DMS153 treated with DMSO at 0.1 percent for 48 hours (cell line): ENCODE data around the gene SREBF2.
"Not testable (repeated sequence)": the region's sequence is repeated elsewhere in the genome, so short reads cannot be mapped to it uniquely, and the experiment has no call there.

Experiments
- DNase-seq: peaks from one replicate; lab custom pipeline; 2025; ENCODE audit not compliant: unreplicated experiment; lab: John Stamatoyannopoulos, UW

The SREBF2 gene

GRCh38 chr22:41841085-41841712 lies 8.3 kb downstream of the SREBF2 start:
- no peak for DNase-seq

DNA sequence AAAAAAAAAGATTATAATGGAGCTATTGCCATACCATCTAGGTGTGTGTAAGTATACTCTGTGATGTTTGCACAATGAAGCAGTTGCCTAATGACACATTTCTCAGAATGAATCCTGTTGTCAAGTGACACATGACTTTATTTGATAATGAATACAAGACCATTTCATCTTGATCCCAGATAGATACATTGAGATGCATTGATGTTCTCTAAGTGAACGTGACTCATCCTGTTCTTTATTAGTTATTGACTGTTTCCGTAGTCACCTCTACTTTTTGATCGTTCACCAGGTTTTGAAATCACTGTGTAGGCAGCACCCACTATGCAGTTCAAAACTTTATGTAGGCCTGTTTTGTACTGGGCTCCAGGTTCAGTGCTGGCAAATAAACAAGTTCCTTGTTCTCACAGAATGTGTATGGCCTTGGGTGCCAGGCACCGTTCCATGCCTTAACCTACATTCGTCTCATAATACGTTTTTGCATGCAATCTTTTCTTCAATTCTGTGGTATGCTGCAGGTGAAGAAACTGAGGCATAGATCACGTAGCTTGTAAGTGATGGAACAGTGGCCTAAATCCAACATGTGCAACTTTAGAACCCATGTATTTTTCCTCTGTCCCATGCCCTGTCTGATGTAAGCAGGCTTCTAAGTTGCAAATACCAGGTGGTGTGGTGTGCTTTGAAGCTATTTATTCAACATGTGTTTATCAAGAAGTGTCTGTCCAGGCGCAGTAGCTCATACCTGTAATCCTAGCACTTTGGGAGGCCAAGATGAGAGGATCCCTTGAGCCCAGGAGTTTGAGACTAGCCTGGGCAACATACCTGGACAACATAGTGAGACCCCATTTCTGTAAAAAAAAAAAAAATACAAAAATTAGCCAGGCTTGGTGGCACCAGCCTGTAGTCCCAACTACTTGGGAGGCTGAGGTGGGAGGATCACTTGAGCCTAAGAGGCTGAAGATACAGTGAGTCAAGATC lies 10.4 kb downstream of the SREBF2 start:
- DNase-seq: no peak

- DNase-seq: no peak
These were observed 11.1 kb downstream of the SREBF2 start for GRCh38 chr22:41844036-41844435.

- DNase-seq: no peak
These were observed 11.6 kb downstream of the SREBF2 start for GRCh38 chr22:41844513-41844912.

GRCh38 chr22:41845380-41846267 lies 12.7 kb downstream of the SREBF2 start:
- no peak for DNase-seq

GRCh38 chr22:41846268-41846987 lies 13.5 kb downstream of the SREBF2 start:
- no peak for DNase-seq

DNA sequence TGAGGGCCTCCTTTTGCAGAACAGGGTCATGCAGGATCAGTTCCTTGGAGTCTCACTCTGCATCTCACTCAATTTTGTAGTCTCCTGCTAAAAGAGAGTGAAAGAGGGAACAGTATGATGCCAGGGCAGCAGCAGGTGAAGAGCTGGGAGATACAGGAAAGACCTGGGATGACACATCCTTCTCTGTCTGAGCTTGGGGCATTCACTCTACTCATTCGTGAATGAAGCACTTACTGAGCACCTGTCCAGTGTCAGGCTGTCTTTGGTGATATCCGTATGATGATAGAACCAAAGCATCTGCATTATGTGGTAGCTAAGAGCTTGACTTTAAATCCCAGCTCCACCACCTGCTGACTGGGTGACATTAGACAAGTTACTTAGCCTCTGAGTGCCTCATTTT lies 14.4 kb downstream of the SREBF2 start:
- DNase-seq: no peak

- no peak for DNase-seq
These were observed 15.6 kb downstream of the SREBF2 start for GRCh38 chr22:41848468-41848867.

DNA sequence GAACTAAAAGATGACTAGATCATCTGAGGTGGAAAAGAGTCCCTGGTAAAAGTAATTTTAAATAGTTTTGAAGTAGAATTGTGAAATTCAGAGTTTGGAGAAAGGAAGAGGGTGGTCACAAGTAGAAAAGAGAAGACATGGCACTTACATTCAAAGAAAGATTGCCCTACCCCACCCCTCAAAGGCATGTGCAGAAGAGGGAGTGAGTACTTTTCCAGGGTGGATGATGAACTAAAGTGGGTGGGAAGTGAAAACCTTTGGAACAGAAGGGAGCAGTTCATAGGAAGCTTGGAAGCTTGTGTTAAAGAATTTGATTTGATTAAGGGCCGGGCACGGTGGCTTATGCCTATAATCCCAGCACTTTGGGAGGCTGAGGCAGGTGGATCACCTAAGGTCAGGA lies 23.6 kb downstream of the SREBF2 start:
- DNase-seq: no peak

- DNase-seq: no peak
These were observed 24.4 kb downstream of the SREBF2 start for GRCh38 chr22:41857155-41857859.

DNA sequence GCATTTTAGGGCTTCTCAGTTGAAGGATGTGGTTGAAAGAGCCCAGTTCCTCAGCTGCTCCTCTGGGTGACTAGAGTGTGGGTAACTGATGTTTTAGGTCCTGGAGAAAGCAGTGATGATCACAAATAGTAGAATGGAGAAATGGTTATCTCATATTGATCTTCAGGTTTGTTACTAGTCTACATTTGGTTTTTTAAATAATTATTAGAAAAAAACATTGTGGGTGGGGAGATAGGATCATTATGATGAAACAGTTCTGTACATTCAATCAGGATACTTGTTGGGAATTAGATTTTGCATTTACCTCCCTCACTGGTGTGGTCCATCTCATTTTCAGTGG lies 24.9 kb downstream of the SREBF2 start:
- no peak for DNase-seq

DNA sequence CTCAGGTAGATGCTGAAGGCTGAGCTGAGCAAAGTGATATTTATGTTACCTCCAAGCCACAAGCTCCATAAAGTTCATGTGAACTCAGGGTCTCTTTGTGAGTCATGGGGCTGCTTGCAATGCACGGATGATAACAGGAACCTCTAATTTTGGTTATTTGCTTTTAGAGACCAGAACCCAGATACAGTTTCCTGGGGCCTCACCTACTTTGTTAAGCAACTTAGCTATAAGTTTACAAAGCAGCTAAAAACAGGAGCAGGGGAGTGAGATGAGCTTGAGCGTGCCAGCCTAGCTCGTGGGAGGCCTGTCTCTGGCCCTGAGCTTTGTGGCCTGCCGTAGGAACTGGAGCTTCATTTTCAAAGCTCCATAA lies 29.2 kb downstream of the SREBF2 start:
- DNase-seq: no peak

- no peak for DNase-seq
These were observed 29.8 kb downstream of the SREBF2 start for GRCh38 chr22:41862530-41863266.

DNA sequence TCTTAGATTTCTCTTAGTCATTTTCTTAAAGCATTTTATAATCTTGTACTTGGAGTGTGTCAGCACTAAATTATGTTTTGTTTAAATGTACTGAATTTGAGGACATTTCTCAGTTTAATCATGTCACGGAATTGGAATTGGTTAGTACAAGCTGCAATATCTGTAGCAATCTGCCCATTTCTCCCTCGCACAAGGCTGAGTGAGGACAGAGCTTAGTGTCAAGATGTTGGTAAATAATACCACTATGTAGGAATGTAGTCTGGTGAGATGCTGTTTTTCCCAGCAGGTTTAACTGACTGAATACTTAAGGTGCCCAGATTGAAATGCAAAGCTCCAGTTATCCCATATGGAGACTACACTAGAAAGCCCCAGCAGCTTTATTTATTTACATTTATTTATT lies 30.6 kb downstream of the SREBF2 start:
- DNase-seq: no peak

GRCh38 chr22:41868556-41868955 lies 35.7 kb downstream of the SREBF2 start:
- DNase-seq: no peak

- DNase-seq: not testable (repeated sequence)
These were observed 37.2 kb downstream of the SREBF2 start for GRCh38 chr22:41870081-41870480.

GRCh38 chr22:41870786-41871185 lies 37.9 kb downstream of the SREBF2 start:
- no peak for DNase-seq

DNA sequence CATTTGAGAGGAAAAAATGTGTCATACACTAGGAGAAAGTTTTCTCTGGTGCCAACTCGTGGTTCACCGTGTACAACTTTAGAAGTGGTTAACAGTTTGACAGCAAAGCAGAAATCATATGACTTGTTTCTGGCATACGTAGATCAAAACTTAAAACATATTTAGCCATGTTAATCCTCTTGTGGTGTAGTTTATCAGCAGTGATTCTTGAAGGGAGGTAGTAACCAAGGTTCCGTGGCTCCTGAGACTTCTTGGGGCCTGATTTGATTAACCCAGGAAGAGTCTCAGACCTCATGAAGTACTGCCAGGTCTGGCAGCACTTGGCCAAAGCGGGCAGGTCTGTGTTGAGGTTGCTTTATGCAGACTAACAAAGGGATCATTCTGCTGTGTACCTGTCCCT lies 40.5 kb downstream of the SREBF2 start:
- DNase-seq: no peak

DNA sequence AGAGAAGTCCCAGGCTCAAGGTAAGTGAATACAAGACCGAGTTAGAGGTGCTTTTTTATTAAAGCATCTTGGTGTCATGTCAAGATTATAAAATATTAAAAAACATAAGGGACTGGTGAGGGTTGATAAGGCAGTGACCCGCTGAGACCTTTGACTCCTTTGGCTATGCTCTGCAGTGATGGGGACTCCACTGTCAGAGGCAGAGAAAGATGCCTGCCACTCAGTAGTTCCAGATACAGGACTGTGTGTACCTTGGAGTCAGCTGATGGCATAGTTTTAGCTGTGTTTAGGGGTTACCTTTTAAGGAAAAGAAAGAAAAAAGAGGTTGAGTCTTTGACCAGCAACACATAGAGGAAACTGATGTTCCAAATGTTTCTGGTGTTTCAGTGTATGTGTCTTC lies 41.2 kb downstream of the SREBF2 start:
- DNase-seq: no peak
